GM20431 (cell line): Measurements from ENCODE around the gene CMC1.
"Not testable (repeated sequence)": the region's sequence is repeated elsewhere in the genome, so short reads cannot be mapped to it uniquely, and the experiment has no call there.

Experiments
- in situ Hi-C: fragments of 300-500 bp; cut with MseI, MboI; formaldehyde crosslinking; loops from one replicate; pipeline ENCODE4 v1.15.0; 2020; ENCODE audit warnings: low sequenced_read_pairs; ENCODE audit not compliant: unreplicated experiment

The CMC1 gene, protein sequence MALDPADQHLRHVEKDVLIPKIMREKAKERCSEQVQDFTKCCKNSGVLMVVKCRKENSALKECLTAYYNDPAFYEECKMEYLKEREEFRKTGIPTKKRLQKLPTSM

DNA sequence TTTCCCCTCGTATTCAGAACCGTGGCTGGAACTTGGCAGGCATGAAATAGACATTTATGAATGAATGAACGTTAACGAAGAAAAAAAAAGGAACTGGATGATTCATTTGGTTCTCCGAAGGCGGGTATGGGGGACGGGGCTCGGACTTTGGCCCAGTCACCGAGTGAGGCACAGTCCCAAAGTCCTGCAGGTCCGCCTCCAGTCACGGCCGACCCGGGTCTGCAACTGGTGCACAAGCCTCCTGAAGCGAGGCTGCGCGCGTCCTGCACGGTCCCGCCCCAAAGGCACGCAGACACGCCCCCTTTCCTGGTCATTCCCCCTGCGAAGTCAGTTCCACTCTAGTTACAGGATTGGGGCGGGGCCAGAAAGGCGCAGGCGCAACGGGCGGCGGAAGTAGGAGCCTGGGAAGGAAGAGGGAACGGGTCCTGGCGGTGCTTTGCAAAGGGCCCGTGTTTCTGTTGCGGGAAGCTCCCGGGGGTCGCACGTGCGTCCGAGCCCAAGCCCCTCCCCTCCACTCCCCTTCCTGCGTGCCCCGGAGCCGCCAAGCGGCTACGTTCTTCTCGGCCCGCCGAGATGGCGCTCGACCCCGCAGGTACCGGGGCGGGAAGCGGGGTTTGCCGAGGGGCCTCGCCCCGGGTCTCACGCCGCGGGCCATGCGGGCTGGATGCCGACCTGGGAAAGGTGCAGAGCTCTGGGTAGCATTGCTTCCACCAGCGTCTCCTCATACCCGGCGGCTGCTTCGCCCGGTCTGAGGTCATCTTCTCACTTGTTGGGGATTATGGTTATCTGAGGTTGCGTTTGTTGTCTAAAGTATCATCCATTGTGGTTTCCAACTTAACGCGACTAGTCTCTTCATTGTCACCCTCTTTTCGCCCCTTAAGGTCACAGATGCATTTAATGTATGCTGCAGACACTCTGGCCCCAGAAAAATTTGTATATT, at the start of gene CMC1:
Gene CMC1 (plus strand): TSS at position 399 of the 940 bp plus-strand sequence. CDS start 175 bp downstream, at position 574.
- in situ Hi-C loops = no loop called here

DNA sequence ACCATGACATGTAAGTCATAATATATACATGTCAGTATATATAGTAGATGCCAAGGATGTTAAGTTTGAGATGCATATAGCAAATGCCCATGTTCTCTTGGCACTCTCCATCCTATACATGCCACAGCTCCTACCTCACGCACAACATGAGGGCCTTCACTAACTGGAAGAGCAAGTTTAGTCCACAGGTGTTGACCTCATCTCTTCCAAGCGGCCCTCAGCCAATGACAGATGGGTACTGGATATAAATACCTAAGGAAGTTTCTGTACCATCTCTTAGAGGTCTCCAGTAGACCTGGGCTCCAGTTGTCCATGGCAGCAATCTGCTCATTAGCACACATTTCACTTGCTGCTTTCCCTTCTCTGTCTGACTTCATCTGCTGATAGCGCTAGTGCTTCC, 43.3 kb upstream of the CMC1 start:
- in situ Hi-C loops = no loop called here

DNA sequence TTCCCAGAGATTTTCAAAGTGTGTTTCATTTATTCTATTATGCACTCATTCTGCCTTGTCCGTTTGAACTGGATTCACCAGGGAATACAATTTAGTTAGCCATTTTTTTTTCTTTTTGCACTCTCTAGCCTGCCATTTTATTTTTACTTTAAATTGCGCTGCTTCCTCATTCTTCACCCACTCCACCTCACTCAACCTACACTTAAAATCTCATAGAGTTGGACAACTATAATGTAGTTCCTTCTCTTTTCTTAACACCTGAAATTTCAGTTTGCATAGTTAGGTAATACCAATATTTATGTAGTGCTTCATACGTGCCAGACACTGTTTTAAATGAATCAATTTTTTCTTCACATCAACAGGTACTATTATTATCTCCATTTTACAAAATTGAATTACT, 42.4 kb upstream of the CMC1 start:
- in situ Hi-C loops = no loop called here

DNA sequence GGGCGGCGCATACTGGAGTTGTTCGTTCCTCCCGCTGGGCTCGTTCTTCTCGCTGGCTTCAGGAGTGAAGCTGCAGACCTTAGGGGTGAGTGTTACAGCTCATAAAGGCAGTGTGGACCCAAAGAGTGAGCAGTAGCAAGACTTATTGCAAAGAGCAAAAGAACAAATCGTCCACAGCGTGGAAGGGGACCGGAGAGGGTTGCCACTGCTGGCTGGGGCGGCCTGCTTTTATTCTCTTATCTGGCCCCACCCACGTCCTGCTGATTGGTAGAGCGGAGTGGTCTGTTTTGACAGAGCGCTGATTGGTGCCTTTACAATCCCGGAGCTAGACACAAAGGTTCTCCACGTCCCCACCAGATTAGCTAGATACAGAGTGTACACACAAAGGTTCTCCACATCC, 41.8 kb upstream of the CMC1 start:
- in situ Hi-C loops = not testable (repeated sequence)

DNA sequence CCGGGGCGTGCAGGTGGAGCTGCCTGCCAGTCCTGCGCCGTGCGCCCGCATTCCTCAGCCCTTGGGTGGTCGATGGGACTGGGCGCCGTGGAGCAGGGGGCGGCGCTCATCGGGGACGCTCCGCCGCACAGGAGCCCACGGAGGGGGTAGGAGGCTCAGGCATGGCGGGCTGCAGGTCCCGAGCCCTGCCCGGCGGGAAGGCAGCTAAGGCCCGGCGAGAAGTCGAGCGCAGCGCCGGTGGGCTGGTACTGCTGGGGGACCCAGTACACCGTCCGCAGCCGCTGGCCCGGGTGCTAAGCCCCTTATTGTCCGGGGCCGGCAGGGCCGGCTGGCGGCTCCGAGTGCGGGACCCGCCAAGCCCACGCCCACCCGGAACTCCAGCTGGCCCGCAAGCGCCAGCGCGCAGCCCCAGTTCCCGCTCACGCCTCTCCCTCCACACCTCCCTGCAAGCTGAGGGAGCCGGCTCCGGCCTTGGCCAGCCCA, 41.0 kb upstream of the CMC1 start:
- in situ Hi-C loops = not testable (repeated sequence)

DNA sequence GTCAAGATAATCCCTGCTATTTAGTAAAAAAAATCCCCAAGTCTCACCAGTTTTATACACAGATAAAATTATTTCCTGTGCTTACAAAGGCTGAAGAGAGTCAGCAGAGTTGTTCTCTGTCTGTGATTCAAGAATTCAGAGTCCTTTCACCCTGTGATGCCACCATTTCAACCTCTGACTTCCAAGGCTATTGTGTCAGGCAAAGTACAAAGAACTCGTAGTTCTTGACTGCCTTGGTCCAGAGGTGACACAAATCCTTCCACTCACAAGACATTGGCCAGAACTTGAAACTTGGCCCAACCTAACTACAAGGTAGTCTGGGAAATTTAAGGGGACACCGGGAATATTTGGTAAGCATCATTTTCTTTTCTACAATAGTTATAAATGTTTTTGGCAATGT, 34.9 kb upstream of the CMC1 start:
- in situ Hi-C loops = no loop called here

DNA sequence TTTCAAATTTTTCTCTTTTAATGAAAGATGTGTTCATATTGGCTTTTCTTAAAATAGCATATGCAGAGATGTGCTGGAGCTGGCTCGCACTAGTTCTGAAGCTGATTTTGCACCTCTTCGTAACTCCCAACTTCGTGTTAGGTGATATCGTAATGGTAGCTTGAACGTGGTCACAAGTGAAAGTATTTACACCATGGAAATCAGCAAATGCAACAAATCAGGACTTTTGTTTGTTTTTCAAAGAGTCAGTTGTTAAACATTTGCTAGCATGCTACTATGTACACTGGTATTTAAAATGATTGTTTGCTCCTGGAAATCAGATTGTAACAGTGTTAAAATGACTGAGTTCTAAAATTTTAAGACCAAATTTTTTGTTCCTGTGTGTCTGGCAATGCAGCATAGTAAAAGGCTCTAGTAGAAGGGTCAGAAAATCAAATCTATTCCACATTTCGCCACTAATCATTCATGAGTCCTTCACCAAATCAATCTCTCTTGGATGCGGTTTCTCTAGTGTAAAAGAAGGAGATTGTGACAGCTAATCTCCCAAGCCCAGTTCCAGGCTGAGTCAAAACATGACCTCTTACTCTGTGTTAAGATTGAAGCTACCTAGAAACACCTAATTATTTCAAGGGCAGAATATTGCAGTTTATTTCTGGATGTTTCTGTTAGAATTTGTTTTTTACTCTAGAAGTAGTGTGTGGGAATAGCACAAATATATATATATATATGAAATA, 34.3 kb upstream of the CMC1 start:
- in situ Hi-C loops = no loop called here

DNA sequence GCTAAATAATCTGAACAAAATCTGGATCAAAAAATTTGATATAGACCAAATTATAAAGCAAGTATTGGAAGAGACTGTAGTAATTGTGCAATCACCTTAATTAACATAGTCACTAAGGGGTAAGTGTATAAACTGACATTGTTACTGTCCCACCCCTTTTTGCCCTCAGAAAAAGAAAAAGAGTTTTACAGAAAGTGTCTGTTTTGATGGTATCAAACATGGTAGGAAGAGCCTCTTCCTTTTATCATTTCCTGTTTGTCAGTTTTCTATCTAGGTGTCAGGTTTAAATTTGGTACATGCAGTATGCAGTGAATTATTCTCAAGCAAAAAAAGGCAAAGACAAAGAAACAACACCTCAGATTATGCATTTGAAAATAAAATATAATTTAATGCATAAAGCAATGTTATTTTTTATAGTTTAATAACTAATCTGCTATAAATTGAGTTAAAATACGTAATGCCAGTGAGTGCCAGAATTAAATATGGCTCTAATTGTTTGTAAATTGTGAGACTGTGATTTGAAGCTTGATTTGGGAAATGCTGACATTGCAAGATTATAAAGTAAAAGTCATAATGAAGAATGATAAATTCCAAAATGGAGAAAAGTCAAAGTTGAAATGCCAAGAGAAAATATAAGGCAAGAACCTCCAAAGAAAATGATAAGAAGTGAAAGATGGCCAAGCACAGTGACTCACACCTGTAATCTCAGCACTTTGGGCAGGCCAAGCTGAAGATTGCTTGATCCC, 30.3 kb upstream of the CMC1 start:
- in situ Hi-C loops = no loop called here

DNA sequence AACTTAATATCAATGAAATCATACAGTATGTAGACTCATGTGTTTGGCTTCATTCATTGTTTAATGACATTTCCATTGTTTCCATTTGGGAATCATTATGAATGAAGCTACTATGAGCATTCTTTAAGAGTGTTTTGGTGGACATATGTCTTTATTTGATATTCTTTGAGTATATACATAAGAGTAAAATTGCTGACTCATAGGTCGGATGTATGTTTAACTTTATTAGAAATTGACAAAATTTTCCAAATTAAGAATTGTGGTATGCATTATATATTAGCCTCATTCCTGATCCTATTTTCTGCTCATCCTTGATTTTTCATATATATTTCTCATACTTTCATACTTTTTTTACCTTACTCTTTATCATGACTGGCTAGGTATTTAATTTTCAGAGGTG, 28.7 kb upstream of the CMC1 start:
- in situ Hi-C loops = no loop called here

DNA sequence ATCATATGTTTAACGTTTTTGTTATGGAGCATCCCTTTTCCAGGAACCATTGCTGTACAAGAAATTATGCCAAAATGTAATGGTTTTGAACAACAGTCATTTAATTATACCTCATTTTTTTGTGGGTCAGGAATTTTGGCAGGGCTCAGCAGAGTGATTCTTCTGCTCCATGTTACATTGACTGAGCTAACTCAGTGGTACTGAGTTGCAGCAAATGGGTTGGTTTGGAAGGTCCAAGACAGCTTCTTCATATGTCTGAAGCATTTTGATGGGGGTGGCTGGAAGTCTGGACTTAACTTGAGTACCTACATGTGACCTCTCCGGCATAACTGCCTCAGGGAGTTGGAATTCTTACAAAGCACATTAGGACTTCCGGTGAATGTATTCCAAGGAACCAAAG, 26.0 kb upstream of the CMC1 start:
- in situ Hi-C loops = no loop called here

DNA sequence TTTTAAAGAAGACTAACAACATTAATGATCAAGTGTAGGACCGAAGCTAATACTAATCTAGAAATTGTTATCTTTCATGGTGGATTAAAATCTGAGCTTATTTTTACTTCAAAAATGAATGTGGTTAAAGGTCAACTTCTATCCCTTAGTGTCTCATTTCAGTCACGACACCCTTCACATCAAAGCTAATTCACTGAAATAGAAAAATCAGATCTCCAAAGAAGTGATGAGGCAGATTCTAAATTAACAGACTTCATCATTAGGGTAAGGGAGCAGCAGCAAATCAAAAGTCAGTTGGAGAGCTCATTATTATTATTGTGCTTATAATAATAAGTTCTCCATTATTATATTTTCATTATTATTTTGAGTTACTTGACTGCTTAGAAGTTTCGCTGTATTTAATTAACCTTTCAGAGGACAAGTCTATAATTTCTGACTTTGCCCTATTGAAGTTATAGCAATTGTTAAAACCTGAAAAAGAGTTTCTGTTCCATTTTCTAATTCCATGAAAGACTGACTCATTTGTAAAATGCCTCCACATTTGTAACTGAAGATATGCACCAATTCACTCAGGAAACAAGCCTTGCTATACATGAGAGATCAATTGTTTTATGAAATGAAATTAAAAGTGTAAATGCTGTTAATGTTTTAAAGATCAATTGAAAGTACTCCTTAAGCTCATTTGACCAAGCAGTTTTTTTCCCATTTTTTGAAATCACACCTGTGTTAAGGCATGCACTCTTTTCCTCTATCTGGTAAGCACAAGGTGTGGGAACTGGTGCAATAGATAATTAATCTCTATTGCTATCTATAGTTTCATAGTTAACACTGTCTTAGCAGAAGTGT, 23.1 kb upstream of the CMC1 start:
- in situ Hi-C loops = no loop called here

DNA sequence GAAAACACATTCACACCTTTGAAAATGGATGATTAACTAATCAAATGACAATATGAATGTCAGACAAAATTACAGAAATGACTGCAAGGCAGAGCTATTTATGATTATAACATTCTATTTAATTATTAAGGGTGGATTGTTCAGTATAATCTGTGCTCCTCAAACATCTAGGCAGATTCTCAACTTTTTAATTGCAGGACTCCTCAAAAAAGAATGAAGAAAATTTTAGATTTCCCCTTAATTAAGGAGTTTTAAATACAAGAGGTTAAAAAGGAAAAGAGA, 22.6 kb upstream of the CMC1 start:
- in situ Hi-C loops = no loop called here

DNA sequence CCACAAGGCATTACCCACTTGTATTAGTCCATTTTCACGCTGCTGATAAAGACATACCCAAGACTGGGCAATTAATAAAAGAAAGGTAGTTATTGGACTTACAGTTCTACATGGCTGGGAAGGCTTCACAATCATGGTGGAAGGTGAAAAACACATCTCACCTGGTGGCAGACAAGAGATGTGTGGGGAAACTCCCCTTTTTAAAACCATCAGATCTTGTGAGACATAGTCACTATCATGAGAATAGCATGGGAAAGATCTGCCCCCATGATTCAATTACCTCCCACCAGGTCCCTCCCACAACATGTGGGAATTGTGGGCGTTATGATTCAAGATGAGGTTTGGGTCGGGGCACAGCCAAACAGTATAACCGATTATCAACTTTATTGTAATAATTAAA, 17.0 kb upstream of the CMC1 start:
- in situ Hi-C loops = no loop called here

DNA sequence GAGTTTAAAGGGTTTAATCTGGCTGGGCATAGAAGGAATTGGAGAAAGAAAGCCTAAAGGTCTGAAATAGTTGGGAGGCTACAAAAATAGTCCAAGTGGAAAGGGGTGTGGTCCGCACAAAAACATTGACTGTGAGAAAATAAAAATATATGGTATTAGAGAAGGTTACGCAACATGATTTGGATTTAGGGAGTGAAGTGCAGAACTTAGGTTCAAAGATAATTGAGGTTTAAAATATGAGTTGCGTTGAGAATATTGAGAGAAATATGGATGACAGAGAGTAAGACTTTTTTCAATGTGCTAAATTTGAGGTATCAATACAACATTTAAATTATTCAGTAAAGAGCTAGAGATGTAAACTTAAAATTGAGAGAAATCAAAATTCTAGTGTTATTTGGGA, 15.4 kb upstream of the CMC1 start:
- in situ Hi-C loops = no loop called here

DNA sequence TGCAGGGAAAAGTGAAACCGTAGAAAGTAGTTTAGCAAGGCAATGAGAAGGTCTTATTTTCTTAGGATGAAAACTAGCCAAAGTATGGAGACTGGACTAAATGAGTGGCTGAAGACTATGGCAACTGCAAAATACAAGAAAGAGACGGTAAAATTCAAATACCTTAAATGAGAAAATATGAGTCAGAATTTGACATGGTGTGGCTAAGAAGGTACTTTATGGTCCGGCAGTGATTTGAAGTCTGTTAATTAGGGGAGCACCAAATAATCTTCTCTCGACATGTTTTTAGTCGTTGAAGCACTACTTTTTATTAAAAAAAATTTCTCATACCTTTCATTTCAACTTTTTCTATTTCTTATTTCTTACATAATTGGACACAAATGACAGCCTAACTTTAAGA, 12.8 kb upstream of the CMC1 start:
- in situ Hi-C loops = no loop called here

DNA sequence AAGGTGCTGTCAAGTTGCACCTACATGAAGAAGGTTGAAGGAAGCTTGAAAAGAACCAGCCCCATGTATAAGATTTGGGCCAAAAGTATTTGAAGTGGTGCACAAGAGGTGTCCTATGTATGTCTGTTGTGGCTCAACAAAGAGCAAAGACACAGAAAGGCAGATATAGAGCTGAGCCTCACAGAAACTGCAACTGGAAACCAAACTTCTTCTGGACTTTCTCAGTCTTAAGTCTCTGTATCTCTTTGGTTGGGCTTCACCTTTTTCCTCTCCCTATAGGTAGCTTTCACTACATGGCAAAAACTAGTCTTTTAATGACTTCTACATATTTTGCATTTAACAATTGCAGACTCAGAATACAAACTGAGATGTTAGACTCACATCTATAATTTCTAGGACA, 8.8 kb upstream of the CMC1 start:
- in situ Hi-C loops = no loop called here

DNA sequence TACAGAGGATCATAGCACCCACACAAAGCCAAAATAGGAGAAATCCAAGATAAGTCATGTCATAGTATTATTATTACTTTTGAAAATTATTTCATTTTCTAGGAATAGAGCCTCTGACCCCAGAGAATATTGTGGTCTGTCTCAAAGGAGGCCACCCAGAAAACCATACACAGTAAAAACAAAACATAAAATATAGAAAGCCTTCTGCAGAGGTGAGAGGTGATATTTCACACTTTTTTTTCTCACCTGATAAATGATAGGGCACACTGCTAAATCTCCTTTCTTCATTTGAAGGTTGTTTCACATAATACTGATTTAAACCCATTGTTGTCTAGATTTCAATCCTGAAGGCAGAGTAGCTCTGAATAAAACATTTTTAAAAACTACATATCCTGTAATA, 7.0 kb upstream of the CMC1 start:
- in situ Hi-C loops = no loop called here

DNA sequence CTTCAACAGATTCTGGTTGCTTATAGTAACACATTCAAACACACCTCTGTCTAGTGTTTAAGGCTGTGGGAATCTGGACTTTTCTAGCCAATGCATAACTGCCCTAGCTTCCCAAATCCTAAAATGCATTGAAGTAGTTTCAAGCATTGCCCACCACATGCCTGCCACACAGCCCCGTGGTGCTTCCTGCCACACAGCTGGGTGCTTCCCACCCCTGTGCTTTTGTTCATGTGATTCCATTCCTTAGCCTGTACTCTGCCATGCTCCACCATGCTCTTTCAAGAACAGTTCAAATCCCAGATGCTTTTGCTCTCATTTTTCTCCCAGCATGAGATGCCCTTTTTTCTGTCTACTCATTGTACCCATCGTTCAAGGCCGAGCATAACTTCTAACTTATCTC, 2.3 kb upstream of the CMC1 start:
- in situ Hi-C loops = no loop called here

DNA sequence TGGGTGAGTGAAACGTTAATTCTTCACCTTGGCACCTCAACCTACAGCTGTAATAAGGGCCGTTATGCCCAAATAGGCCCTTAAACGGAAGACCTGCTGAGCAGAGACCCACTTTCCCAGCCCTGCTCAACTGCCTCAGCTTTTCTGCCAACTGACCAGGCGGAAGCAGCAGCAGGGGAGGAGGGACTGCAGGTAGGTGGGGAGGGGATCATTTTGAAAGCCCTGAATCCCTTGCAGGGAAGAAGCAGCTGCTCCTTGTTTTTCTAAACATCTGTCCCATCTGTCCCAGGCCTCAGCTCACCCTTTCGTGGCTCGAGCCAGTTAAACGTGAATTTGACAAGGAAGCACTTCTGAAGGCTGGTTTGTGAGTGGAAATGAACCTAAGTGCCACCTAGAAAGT, 978 bp upstream of the CMC1 start:
- in situ Hi-C loops = no loop called here

DNA sequence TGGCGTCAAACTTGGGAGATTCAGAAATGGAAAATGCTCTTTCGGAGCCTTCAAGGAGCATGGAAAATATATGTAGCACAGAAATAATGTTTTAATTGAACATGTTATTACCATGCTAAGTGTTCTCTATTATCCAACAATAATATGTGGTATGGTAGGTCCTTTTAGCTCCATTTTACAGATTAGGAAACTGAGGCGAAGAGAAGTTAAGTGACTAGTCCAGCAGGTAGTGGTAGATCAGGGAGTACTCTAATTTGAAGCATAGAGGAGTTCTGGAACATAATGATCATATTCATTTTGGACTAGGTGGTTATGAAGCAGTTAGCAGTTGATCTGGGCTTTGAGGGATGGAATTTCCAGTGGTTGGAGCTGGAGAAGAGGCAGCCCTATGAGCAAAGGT, 1.1 kb downstream of the CMC1 start:
- in situ Hi-C loops = no loop called here
